ENCODE results near the gene GGPS1. TPM values are rescaled to one million over a fixed set of nuclear protein-coding genes. Genes with fewer than 3 reads are reported as not detected.
"Not testable (repeated sequence)": the region's sequence is repeated elsewhere in the genome, so short reads cannot be mapped to it uniquely, and the experiment has no call there.

Gene GGPS1
- total RNA-seq, 1 experiment from 2014 or later = 40.4 TPM

DNA sequence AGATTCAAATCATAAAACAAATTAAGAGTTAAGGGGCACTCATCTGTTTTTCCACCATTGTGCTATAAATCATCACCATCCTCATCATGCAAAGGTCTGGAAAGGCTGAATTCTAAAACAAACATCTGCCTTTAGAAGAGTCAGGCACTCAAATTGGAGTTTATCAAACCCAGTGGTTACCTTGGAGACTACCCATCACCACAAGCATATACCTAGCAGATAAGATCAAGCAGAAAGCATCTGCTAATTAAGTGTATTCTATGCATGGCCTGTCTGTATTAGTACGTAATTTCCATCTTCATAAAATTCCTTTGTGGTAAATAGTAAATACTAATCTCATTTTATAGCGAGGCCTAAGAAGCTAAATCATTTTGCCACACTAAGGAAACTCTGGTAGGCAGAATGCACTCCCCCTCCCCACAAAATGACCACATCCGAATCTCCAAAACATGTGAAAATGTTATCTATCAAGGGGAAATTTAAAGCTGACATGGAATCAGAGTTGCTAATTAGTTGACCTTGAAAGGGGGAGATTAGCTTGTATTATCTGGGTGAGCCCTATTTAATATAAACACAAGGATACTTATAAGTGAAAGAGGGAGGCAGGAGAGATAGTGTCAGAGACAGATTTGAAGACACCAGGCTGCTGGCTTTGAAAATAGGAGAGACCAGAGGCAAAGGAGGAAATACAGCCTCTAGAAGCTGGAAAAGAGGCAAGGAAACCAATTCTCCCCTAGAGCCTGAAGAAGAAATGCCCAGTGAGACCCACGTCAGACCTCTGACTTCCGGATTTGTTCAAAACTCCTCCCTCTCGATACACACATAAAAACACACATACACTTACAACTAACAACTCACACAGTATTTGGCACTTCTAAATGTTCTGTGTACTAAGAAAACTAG is 23.6 kb upstream of the GGPS1 start:
- no peaks in the 10 kb centered on the region for H3K27me3 Mint-ChIP-seq (ENCODE audit: insufficient read depth, unreplicated experiment)
- H3K9me3 ChIP-seq = no peaks in the 10 kb centered on the region
- no peak for TF ChIP-seq CTCF (IDR thresholded peaks at IDR 0.05; ENCODE audit: insufficient read depth in 1 of 2, low read depth in 1 of 2, low read length in 1 of 2, severe bottlenecking in 1 of 2, unreplicated experiment in 1 of 2)
- no peak for DNase-seq
- intact Hi-C loops (cut with micrococcal nuclease; ENCODE audit: unreplicated experiment) = no loop called here
- no peaks in the 10 kb centered on the region for H3K9me3 Mint-ChIP-seq (ENCODE audit: unreplicated experiment)
- H3K27ac Mint-ChIP-seq (ENCODE audit: unreplicated experiment) = no peak overlapping the region
- no peaks in the 10 kb centered on the region for H3K27me3 ChIP-seq (replicated peaks; ENCODE audit: control insufficient read depth, insufficient read depth, low read length)
- peaks cover 1% of the 10 kb centered on the region for H3K4me1 Mint-ChIP-seq (ENCODE audit: low read depth, unreplicated experiment)
- ChIA-PET CTCF (no interaction called here), POLR2A (no interaction called here)
- H3K4me1 ChIP-seq = no peaks in the 10 kb centered on the region
- BruUV-seq (replicated peaks) = no TSS peak
- no peak overlapping the region for H3K4me3 ChIP-seq (ENCODE audit: low read depth, low read length)
- H3K36me3 ChIP-seq (ENCODE audit: control insufficient read depth, insufficient read depth, low read length) = no peaks in the 10 kb centered on the region
- peaks cover 11% of the 10 kb centered on the region for H3K36me3 Mint-ChIP-seq (ENCODE audit: insufficient read depth, unreplicated experiment)
- no peak overlapping the region for H3K4me3 Mint-ChIP-seq (ENCODE audit: unreplicated experiment)

GRCh38 chr1:235307158-235308124 is 20.9 kb upstream of the GGPS1 start:
- H3K4me1 Mint-ChIP-seq (ENCODE audit: low read depth, unreplicated experiment) = no peaks in the 10 kb centered on the region
- Histone ChIP-seq H3K9me3 (no peaks in the 10 kb centered on the region), H3K36me3 (ENCODE audit: control insufficient read depth, insufficient read depth, low read length) (no peaks in the 10 kb centered on the region; the same call in 1 of the 2 replicates), H3K4me3 (ENCODE audit: low read depth, low read length) (no peak overlapping the region), H3K4me1 (no peaks in the 10 kb centered on the region), H3K27me3 (replicated peaks; ENCODE audit: control insufficient read depth, insufficient read depth, low read length) (no peaks in the 10 kb centered on the region)
- CTCF ChIA-PET = no interaction called here
- no peaks in the 10 kb centered on the region for H3K9me3 Mint-ChIP-seq (ENCODE audit: unreplicated experiment)
- H3K27ac Mint-ChIP-seq (ENCODE audit: unreplicated experiment) = no peak overlapping the region
- no peak overlapping the region for H3K4me3 Mint-ChIP-seq (ENCODE audit: unreplicated experiment)
- no peak for DNase-seq
- no peak for TF ChIP-seq CTCF (IDR thresholded peaks at IDR 0.05; ENCODE audit: insufficient read depth in 1 of 2, low read depth in 1 of 2, low read length in 1 of 2, severe bottlenecking in 1 of 2, unreplicated experiment in 1 of 2)
- POLR2A ChIA-PET = interaction anchor here (0.6 to 0.7 kb wide), 2 partner anchors 19 to 205 kb away, joined by 9 to 13 read pairs; no protein-coding TSS in a partner anchor
- peaks cover 17% of the 10 kb centered on the region for H3K36me3 Mint-ChIP-seq (ENCODE audit: insufficient read depth, unreplicated experiment)
- intact Hi-C loops (cut with micrococcal nuclease; ENCODE audit: unreplicated experiment) = no loop called here
- BruUV-seq (replicated peaks) = no TSS peak
- H3K27me3 Mint-ChIP-seq (ENCODE audit: insufficient read depth, unreplicated experiment) = no peaks in the 10 kb centered on the region

GRCh38 chr1:235309206-235309605 is 19.2 kb upstream of the GGPS1 start:
- H3K27me3 ChIP-seq (replicated peaks; ENCODE audit: control insufficient read depth, insufficient read depth, low read length); H3K36me3 ChIP-seq (ENCODE audit: control insufficient read depth, insufficient read depth, low read length); H3K4me1 Mint-ChIP-seq (ENCODE audit: low read depth, unreplicated experiment); H3K27me3 Mint-ChIP-seq (ENCODE audit: insufficient read depth, unreplicated experiment); CTCF ChIA-PET; H3K4me3 Mint-ChIP-seq (ENCODE audit: unreplicated experiment); H3K27ac Mint-ChIP-seq (ENCODE audit: unreplicated experiment); H3K9me3 Mint-ChIP-seq (ENCODE audit: unreplicated experiment); BruUV-seq (replicated peaks); POLR2A ChIA-PET; H3K4me1 ChIP-seq; H3K4me3 ChIP-seq (ENCODE audit: low read depth, low read length); H3K9me3 ChIP-seq; intact Hi-C loops (cut with micrococcal nuclease; ENCODE audit: unreplicated experiment); DNase-seq: not testable (repeated sequence)
- H3K36me3 Mint-ChIP-seq (ENCODE audit: insufficient read depth, unreplicated experiment) = peaks cover 17% of the 10 kb centered on the region

All from Caco-2 (cell line).